Skeletal muscle tissue (tissue), 4 donors: Measurements from ENCODE around the gene MXRA7. TPM values are rescaled to one million over a fixed set of nuclear protein-coding genes. Genes with fewer than 3 reads are reported as not detected.
A peak's percentile ranks its signal among the peaks of the same experiment; 100 is the strongest.

ENCODE experiments used
- H3K27ac ChIP-seq: one replicate; pipeline ENCODE4 v1.7.0; 2013; ENCODE audit warnings: mild to moderate bottlenecking, low read depth, low read length, inconsistent platforms
- H3K27me3 ChIP-seq, 3 donors: one replicate each; pipeline ENCODE4 v1.7.0; 2013; ENCODE audit warnings: low read length in 3 of 3; ENCODE audit not compliant: control insufficient read depth in 3 of 3, insufficient read depth in 3 of 3
- H3K36me3 ChIP-seq, 3 donors: one replicate each; pipeline ENCODE4 v1.7.0; 2013; ENCODE audit warnings: low read length in 3 of 3; ENCODE audit not compliant: control insufficient read depth in 3 of 3, insufficient read depth in 3 of 3
- H3K4me1 ChIP-seq, 3 donors: one replicate each; pipeline ENCODE4 v1.7.0; 2013; ENCODE audit warnings: low read length in 3 of 3, mild to moderate bottlenecking in 3 of 3; ENCODE audit not compliant: control insufficient read depth in 3 of 3, insufficient read depth in 3 of 3
- H3K4me3 ChIP-seq, 3 donors: one replicate each; pipeline ENCODE4 v1.7.0; 2013; ENCODE audit warnings: low read length in 3 of 3
- H3K9ac ChIP-seq, 3 donors: one replicate each; pipeline ENCODE4 v1.7.0; 2013; ENCODE audit warnings: low read length in 3 of 3, mild to moderate bottlenecking in 3 of 3, moderate library complexity in 2 of 3, low read depth in 1 of 3
- H3K9me3 ChIP-seq, 3 donors: one replicate each; pipeline ENCODE4 v1.7.0; 2013; ENCODE audit warnings: low read length in 3 of 3; ENCODE audit not compliant: control insufficient read depth in 3 of 3
- total RNA-seq: library from RNA; depleted of rRNA; stranded (reverse); fragments of >200 nt; gene quantifications from one replicate; pipeline ENCODE4 v1.2.3, GENCODE V29; 2014
- donor health status: Osteomylitis.

The MXRA7 gene, protein sequence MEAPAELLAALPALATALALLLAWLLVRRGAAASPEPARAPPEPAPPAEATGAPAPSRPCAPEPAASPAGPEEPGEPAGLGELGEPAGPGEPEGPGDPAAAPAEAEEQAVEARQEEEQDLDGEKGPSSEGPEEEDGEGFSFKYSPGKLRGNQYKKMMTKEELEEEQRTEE
- 75.7 TPM for total RNA-seq

DNA sequence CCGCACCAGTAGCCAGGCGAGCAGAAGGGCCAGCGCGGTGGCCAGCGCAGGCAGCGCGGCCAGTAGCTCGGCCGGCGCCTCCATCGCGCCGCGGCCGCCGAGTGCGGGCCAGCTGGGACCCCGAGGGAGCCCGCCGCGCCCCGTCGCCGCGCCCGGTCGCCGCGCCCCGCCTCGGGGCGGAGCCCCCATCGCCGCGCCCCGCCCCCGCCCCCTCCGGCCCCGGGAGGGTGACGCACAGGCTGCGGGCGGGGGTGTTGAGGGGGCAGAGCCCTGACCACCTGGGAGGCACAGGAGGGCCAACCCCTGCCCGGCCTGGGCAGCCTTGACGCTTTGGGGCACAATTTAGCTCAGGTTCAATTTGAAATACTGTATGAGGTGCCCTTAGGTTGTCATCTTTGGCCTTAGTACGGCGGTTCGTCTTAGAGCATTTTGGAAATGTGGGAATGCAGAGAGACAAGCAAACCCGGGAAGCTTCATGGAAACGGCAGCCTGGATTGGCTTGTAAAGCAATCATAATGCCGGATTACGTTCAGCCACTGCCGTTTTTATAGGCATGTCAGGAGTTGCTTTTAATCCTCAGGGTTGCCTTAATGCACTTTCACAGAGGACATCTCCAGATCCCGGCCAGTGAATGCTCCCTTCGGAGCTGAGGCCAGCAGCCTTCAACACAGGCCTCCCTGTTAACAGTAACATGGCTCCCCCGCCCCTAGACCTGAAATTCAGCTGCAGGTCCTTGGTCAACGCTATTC, at the start of gene MXRA7:
Gene MXRA7 (minus strand): TSS at position 103 of the 749 bp plus-strand sequence. CDS start 19 bp downstream, at position 84.
- peaks cover 23 to 27% (median 24%) of the 10 kb centered on the region in 3 donors for H3K36me3 ChIP-seq
- no peaks in the 10 kb centered on the region for H3K27me3 ChIP-seq
- peaks cover 35 to 60% (median 43%) of the 10 kb centered on the region in 3 donors for H3K4me1 ChIP-seq
- H3K27ac ChIP-seq: peak within 1 kb of the TSS; percentile 83
- H3K9me3 ChIP-seq: no peaks in the 10 kb centered on the region
- H3K9ac ChIP-seq: peak within 1 kb of the TSS; percentile 81 to 89 (median 85)
- H3K4me3 ChIP-seq: peak within 1 kb of the TSS; percentile 77 to 85 (median 83)

DNA sequence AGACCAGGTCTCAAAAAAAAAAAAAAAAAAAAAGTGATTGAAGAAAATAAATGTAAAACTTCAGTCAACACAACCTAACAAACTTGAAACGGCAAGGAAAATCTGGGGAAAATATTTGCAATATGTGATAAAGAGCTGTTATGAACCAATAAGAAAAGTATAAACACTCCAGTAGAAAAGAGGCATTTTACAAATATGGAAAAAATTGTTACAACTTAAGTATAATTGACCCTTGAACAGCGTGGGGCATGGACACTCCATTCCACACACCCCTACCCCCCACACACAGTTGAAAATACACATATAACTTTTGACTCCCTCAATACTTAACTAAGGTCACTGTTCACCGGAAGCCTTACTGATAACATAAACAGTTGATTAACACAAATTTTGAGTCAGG, 47.8 kb upstream of the MXRA7 start:
- no peak overlapping the region for H3K4me3 ChIP-seq
- H3K27ac ChIP-seq: no peak overlapping the region
- no peaks in the 10 kb centered on the region for H3K27me3 ChIP-seq
- no peak overlapping the region for H3K9ac ChIP-seq
- no peaks in the 10 kb centered on the region for H3K4me1 ChIP-seq
- H3K36me3 ChIP-seq: peaks cover 18 to 26% (median 23%) of the 10 kb centered on the region in 3 donors
- no peaks in the 10 kb centered on the region for H3K9me3 ChIP-seq

DNA sequence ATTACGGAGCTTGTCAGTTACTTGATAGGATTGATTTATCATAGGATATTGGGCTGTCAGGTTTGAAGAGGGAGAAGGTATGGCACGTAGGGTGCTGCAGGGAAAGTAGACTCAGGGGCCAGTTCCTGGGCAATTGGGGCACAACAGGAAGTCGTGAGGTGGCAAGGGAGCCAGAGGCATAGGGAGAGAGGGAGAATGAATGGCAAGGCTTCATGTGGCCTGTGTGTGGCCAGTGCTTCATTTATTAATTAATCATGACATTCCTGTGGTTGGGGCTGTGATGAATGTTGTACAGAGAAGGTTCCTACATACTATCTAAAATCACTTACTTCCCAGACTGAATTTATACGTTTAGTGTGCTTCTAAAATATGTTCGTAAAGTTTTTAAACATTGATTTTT, 46.5 kb upstream of the MXRA7 start:
- no peak overlapping the region for H3K27ac ChIP-seq
- no peaks in the 10 kb centered on the region for H3K9me3 ChIP-seq
- no peaks in the 10 kb centered on the region for H3K4me1 ChIP-seq
- no peak overlapping the region for H3K9ac ChIP-seq
- peaks cover 20 to 30% (median 29%) of the 10 kb centered on the region in 3 donors for H3K36me3 ChIP-seq
- no peak overlapping the region for H3K4me3 ChIP-seq
- no peaks in the 10 kb centered on the region for H3K27me3 ChIP-seq

DNA sequence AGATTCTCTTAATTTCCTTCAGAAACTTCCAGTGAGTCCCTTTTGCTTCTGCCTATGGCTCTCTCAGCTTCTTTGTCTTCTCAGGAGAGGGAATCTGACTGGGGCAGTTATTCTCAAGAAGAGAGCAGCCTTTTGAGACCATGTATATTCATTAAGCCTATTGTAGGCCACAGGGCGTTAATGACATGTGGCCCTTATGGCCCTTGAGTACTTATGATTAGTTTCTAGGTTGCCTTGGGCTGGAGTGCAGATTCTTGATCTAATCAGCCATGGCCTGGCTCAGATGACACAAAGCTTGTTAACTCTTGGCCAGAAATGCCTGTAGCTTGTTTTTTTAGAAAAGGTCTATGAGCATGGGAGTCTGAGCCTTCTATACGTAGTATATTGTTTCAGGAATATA, 44.5 kb upstream of the MXRA7 start:
- no peaks in the 10 kb centered on the region for H3K9me3 ChIP-seq
- peaks cover 20 to 32% (median 27%) of the 10 kb centered on the region in 3 donors for H3K36me3 ChIP-seq
- H3K4me1 ChIP-seq: no peaks in the 10 kb centered on the region
- H3K27ac ChIP-seq: no peak overlapping the region
- no peak overlapping the region for H3K9ac ChIP-seq
- H3K27me3 ChIP-seq: no peaks in the 10 kb centered on the region
- H3K4me3 ChIP-seq: no peak overlapping the region

DNA sequence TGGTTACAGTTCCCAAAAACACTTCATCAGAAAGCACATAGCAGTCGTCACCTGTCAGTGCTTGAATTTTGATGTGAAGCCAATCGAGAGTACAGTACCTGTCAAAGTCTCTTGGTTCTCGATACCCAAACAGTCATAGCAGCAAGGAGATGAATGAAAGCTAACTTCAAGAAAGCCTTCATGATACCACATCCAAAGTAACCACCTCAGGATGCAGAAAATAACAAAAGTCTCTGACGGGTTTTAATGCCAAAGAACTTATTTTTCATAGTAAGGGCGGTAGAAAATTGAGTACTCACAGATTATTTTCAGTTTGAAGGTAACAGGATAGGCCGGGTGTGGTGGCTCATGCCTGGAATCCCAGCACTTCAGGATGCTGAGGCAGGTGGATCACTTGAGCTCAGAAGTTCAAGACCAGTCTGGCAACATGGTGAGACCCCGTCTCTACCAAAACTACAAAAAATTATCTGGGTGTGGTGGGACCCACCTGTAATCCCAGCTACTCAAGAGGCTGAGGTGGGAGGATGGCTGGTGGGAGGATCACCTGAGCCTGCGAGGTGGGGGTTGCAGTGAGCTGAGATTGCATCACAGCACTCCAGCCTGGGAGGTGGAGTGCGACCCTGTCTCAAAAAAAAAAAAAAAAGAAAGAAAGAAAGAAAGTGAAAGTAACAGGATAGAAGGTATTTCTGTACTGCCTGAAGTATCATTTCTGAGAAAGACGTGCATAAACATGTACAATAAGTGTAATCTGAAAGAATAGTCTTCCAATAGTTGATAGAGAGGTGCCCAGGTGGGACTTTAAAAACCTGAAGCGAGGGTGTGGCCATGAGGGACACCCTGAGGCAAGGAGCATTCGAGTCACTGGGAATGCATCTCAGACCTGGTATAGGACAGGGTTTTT, 42.5 kb upstream of the MXRA7 start:
- H3K4me3 ChIP-seq: no peak overlapping the region
- no peaks in the 10 kb centered on the region for H3K27me3 ChIP-seq
- no peak overlapping the region for H3K9ac ChIP-seq
- no peak overlapping the region for H3K27ac ChIP-seq
- peaks cover 20 to 30% (median 28%) of the 10 kb centered on the region in 3 donors for H3K36me3 ChIP-seq
- peaks cover 0 to under 1% (median 0%) of the 10 kb centered on the region in 3 donors for H3K4me1 ChIP-seq
- H3K9me3 ChIP-seq: no peaks in the 10 kb centered on the region

DNA sequence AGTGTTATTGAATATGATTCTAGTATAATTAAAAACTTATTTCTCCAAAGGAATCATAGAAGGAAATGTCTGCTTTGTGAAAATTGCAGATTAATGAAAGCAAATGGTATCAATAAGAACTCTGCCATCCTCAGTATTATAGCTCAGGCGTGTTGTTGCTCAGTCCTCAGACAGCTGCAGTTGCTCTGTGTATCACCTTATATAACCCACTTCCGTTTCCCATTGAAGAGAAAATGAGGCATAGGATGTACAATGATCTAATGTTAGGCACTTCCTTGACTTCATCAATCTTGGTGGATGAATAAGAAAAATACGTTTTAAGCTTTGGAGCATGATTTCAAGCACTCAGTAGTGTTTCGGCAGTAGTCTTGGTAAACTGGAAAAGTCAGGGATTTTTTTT, 41.2 kb upstream of the MXRA7 start:
- peaks cover 0 to 7% (median 0%) of the 10 kb centered on the region in 3 donors for H3K4me1 ChIP-seq
- no peak overlapping the region for H3K27ac ChIP-seq
- H3K36me3 ChIP-seq: peaks cover 14 to 24% (median 18%) of the 10 kb centered on the region in 3 donors
- no peaks in the 10 kb centered on the region for H3K27me3 ChIP-seq
- no peaks in the 10 kb centered on the region for H3K9me3 ChIP-seq
- H3K4me3 ChIP-seq: no peak overlapping the region
- no peak overlapping the region for H3K9ac ChIP-seq

DNA sequence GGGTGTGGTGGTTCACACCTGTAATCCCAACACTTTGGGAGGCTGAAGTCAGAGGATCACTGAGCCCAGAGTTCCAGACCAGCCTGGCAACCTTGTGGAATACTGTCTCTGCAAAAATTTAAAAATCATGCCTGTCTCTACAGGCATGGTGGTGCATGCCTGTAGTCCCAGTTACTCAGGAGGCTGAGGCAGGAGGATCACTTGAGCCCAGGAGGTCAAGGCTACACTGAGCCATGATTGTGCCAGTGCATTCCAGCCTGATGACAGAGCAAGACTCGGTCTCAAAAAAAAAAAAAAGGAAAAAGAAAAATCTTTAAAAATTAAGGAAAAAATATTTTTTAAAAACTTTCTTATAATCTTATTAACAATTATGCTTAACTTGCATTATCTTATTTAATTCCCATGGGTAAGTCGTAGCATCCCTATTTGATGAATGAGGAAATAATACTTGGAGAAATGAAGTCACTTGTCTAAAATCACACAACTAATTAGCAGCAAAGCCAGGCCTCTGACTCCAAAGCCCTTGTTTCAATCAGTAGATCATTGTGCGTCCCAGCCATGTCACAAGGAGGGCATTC, 40.7 kb upstream of the MXRA7 start:
- peaks cover 0 to 7% (median 0%) of the 10 kb centered on the region in 3 donors for H3K4me1 ChIP-seq
- peaks cover 16 to 22% (median 19%) of the 10 kb centered on the region in 3 donors for H3K36me3 ChIP-seq
- H3K9me3 ChIP-seq: no peaks in the 10 kb centered on the region
- no peak overlapping the region for H3K4me3 ChIP-seq
- no peak overlapping the region for H3K27ac ChIP-seq
- no peak overlapping the region for H3K9ac ChIP-seq
- H3K27me3 ChIP-seq: no peaks in the 10 kb centered on the region

DNA sequence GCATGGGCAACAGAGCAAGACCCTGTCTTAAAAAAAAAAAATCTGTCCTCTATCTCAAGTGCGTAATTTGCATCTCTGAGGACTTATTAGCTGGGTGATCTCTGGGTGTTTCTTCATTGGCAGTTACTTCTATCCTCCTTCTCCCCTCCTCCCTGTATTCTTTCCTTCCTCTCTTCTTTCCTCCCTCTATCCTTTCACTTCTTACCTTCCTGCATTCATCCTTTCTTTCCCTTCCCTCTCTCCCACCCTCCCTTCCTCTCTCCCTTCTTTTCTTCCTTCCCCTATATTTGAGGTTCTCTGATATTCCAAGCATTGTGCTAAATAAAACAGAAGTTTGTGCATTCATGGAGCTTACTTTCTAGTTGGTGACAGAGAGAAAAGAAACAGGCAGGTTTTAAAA, 37.9 kb upstream of the MXRA7 start:
- Histone ChIP-seq H3K27me3 (no peaks in the 10 kb centered on the region), H3K4me3 (no peak overlapping the region), H3K9me3 (no peaks in the 10 kb centered on the region), H3K4me1 (peaks cover 0 to 9% (median 2%) of the 10 kb centered on the region in 3 donors), H3K36me3 (peaks cover 13 to 35% (median 33%) of the 10 kb centered on the region in 3 donors), H3K27ac (peak overlapping the region; percentile 73), H3K9ac (no peak overlapping the region)

DNA sequence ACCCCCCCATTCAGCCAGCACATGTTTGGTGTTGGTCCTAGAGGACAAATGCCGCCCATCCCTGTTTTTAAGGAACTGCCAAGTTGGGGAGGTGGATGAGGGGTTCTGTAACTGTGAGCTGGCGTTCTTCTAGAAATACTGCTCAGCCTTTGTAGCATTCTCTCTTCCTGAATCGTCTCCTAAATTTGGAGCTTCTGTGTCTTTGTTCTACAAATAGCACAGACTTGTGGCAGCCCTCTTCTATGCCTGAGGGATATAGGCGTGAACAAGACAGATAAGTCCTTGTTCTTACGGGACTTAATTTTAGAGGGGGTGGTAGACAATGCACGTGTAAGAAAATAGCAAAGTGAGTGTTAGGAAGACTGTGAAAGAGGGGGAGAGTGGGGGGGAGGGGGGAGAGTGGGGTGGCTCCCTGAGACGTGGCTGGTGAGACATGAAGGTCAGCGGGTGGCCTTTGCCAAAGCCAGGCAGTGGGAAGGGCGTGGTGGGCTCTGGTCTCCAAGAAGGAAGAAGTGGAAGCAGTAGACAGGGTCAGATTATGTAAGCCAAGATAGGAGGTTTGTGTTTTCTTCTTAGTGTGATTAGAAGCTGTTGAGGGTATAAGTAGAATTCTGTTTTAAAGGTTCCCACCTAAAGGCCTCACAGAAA, 37.1 kb upstream of the MXRA7 start:
- H3K36me3 ChIP-seq: peaks cover 10 to 31% (median 28%) of the 10 kb centered on the region in 3 donors
- peak overlapping the region in 2 of 3 donors; percentile 14 to 38 for H3K9ac ChIP-seq
- peaks cover under 1 to 10% (median 7%) of the 10 kb centered on the region in 3 donors for H3K4me1 ChIP-seq
- no peak overlapping the region for H3K4me3 ChIP-seq
- no peaks in the 10 kb centered on the region for H3K9me3 ChIP-seq
- H3K27ac ChIP-seq: peak overlapping the region; percentile 73
- H3K27me3 ChIP-seq: no peaks in the 10 kb centered on the region
